UCSD-AML1 (cell line): ENCODE results near the gene XIRP1.
A peak's percentile ranks its signal among the peaks of the same experiment; 100 is the strongest.
"Not testable (repeated sequence)": the region's sequence is repeated elsewhere in the genome, so short reads cannot be mapped to it uniquely, and the experiment has no call there.

Experiments
- DNase-seq: peaks from one replicate; lab custom pipeline; 2025; ENCODE audit not compliant: unreplicated experiment; lab: John Stamatoyannopoulos, UW

The XIRP1 gene

GRCh38 chr3:39187372-39188155 is 4.8 kb downstream of the XIRP1 start:
- no peak for DNase-seq

- DNase-seq: no peak
Measured at GRCh38 chr3:39186692-39187151, 5.7 kb downstream of the XIRP1 start.

- DNase-seq: no peak
Measured at GRCh38 chr3:39185959-39186691, 6.3 kb downstream of the XIRP1 start.

GRCh38 chr3:39185326-39185958 is 7.0 kb downstream of the XIRP1 start:
- DNase-seq: no peak

GRCh38 chr3:39184968-39185285 is 7.5 kb downstream of the XIRP1 start:
- no peak for DNase-seq

- DNase-seq: no peak
Measured at GRCh38 chr3:39184081-39184967, 8.1 kb downstream of the XIRP1 start.

- no peak for DNase-seq
Measured at GRCh38 chr3:39183211-39184080, 8.9 kb downstream of the XIRP1 start.

- no peak for DNase-seq
Measured at GRCh38 chr3:39181408-39182335, 10.7 kb downstream of the XIRP1 start.

GRCh38 chr3:39180546-39181346 is 11.6 kb downstream of the XIRP1 start:
- DNase-seq: peak; percentile 78

- DNase-seq: no peak
Measured at GRCh38 chr3:39180183-39180545, 12.2 kb downstream of the XIRP1 start.

- DNase-seq: no peak
Measured at GRCh38 chr3:39178553-39178952, 13.8 kb downstream of the XIRP1 start.

- peak; percentile 85 for DNase-seq
Measured at GRCh38 chr3:39177708-39178332, 14.6 kb downstream of the XIRP1 start.

- no peak for DNase-seq
Measured at GRCh38 chr3:39176025-39176714, 16.2 kb downstream of the XIRP1 start.

- DNase-seq: no peak
Measured at GRCh38 chr3:39173318-39174125, 18.9 kb downstream of the XIRP1 start.

- DNase-seq: no peak
Measured at GRCh38 chr3:39171860-39172259, 20.5 kb downstream of the XIRP1 start.

GRCh38 chr3:39170877-39171276 is 21.5 kb downstream of the XIRP1 start:
- DNase-seq: not testable (repeated sequence)
